GM12874 (cell line): Measurements from ENCODE around the gene ADSS1.

Experiments
- CTCF ChIP-seq: IDR thresholded peaks from 2 replicates; pipeline ENCODE4 v1.5.1; 2011; ENCODE audit warnings: low read depth, mild to moderate bottlenecking, control low read depth, low read length, moderate library complexity; ENCODE audit not compliant: insufficient read depth

Gene ADSS1

GRCh38 chr14:104722938-104723650 lies 935 bp upstream of the ADSS1 start:
- no peak for TF ChIP-seq CTCF

DNA sequence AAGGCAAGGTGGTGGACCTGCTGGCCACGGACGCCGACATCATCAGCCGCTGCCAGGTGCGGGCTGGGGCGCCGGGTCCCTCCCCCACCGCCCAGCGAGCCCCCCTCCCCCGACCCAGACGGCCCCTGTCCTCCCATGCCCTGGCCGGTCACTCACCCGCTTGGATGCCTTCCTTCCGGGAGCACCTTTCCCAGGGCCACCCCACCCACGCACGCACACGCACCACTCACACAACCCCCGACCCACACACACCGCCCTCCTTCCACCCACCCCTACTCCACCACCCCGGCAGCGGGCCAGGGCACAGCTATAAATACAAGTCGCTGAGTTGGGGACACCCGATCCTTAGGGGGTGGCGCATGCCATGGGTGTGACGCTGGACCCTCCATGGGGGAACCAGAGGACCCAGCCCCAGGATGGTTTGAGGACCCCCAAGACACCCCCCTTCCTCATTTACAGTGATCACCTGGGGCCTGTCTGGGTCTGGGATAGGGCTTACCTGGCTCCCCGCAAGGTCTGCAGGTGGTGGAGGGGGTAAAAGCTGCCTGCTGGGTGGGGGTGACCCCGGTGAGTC lies 465 bp downstream of the ADSS1 start:
- no peak for TF ChIP-seq CTCF

DNA sequence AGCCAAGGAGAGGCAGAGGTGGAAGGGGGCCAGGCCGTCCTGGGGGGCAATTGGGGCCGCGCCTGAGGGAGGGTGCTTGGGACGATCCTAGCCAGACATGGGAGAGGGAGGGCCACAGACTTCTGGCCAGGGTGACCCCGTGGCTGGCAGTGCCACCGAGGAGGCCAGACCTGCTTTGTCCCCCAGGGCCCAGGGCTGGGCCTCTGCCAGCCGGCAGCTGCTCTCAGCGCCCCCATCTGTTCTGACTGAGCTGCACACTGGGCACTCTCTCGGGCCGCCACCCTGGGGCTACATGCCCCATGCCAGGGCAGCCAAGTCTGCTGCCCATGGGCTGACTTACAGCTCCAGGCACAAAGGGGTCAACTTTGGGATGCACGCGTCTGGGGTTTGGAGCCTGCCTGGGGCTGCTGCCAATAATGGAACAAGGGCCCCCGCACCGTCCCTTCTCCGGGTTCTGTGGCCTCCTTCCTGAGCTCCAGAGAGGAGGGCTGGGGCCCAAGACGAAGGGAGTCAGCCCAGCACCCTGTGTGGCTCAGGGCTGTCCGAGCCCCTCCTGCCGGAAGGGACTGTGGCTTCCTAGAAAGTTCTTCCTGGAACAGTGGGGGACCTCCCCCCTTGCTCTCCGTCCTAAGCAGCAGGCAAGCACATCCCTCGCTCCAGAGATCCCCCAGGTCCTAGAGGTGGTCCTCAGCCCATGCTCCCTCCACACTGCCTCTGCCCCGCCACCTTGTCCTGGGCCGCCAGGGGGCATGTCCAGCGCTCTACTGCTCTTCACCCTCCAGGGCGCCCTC lies 1.1 kb downstream of the ADSS1 start:
- peak; percentile 13; the same call in 1 of the 2 replicates for TF ChIP-seq CTCF

DNA sequence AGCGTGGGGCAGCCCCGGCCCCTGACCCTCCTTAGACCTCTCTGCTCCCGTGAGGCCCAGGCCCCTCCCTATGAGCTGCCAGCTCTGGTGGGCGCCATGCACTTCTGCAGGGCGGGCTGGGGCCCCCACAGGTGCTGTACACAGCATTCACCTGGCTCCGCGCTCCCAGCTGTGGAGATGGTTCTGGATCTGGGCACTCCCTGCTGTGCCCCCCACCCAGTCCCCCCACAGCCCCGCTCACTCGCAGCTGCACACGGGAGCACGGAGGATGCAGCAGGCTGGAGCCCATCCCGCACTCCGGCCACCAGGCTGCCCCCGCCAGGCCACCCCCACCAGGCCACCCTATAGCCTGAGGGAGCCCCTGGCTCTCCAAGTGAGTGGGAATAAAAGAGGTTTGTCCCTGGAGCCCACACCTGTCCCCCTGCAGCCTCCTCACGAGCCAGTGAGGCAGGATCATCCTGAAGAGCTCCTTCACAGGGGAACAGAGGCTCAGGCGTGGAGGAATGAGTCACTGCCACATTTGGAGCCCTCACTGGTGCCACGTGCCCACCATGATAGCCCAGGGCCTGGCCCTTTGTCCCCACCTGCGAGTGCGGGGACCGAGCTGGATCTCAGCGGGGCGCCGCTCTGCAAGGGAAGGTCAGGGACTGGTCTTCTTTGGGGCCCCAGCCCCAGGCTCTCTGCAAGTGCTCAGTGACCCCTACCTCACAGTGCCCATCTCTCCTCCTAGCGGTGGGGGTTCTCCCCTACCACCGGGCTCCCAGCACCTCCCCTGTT lies 1.9 kb downstream of the ADSS1 start:
- TF ChIP-seq CTCF = no peak

DNA sequence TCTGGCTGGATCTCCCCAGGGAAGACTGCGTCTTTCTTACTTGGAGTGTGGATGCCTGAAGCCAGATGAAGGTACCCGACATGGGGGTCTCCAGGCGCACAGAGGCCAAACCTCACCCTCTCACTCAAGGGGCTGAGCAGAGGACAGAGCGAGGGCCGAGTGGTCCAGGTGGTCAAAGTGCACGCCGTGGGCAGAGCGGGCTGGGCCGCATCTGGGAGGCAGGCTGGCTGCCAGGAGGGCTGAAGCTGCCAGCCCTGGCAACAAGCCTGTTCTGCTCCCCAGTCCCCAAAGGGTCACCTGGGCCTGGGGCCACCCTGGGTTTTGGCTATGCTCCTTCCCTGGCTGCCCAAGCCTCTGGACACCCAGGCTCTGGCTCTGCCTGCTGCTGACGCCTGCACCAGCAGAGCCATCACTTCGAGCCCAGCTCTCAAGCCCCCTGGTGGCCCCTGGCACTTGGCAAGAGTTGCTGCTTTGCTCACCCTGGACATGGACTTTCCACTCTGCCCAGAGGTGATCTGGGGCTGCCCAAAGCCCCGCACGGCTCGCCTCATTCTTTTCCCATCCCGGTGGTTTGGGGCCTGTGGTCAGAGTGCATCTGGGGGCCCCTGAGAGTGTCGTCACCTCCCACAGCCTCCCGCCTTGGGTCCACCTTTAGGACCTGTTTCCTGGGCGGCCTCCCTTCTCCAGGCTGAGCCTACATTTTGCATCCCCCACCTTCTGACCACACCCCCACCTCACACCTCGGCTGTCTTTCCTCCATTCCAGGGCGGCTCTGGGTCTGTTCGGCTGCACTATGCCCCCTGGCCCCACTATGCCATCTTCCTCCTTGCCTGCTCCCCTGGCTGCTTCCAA lies 2.8 kb downstream of the ADSS1 start:
- TF ChIP-seq CTCF = no peak

DNA sequence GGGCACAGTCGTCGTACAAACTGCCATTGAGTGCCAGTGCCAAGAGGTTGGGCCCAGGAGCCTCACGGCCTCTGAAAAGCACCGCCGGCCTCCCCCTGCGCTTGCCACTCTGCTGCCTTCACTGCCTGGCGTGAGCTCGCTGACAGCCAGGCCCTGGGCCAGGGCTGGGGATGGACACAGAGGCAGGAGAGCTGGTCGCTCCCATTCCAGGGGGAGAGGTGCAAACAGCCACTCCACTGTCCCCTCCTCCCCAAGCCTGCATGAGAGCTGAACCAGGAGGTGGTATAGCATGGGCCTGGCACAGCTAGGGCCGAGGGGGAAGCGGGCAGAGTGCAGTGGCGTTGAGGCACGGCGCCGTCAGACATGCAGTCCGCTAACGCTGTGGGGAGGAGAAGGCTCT lies 4.6 kb downstream of the ADSS1 start:
- TF ChIP-seq CTCF = no peak
